IMR-90 (cell line): ENCODE results near the gene STK25. TPM values are rescaled to one million over a fixed set of nuclear protein-coding genes. Genes with fewer than 3 reads are reported as not detected.

Experiments
- ATAC-seq: fragments of 200-7000 bp; cut with Tn5 transposase; 2 replicates; pipeline ENCODE4 v1.9.1; 2020; ENCODE audit warnings: low read depth, mild to moderate bottlenecking, moderate library complexity
- BruUV-seq: library from RNA; stranded (reverse); fragments of 400-500 nt; replicated peaks from 2 replicates; lab custom pipeline; 2021; lab: Mats Ljungman, UMichigan
- CTCF ChIA-PET: fragments of 300-600 bp; formaldehyde crosslinking; extraction: SDS; loops from one replicate; lab custom pipeline; 2021; ENCODE audit warnings: antibody characterized with exemption; lab: Yijun Ruan, JAX
- POLR2A ChIA-PET: fragments of 300-600 bp; sonication (Branson Sonifier 250); formaldehyde crosslinking; loops from one replicate; lab custom pipeline; 2022; ENCODE audit warnings: antibody characterized with exemption; ENCODE audit not compliant: unreplicated experiment; lab: Charles Lee
- DNase-seq: peaks from one replicate; pipeline ENCODE4 v3.0.0; 2013
- H2AFZ ChIP-seq: replicated peaks from 2 replicates; pipeline ENCODE3; 2013; ENCODE audit warnings: low read length, mild to moderate bottlenecking; ENCODE audit not compliant: poor library complexity
- H2AK5ac ChIP-seq: 2 replicates; pipeline ENCODE4 v1.6.1; 2013; ENCODE audit warnings: low read depth, low read length, inconsistent platforms
- H2AK9ac ChIP-seq: replicated peaks from 2 replicates; pipeline ENCODE3; 2013; ENCODE audit warnings: mild to moderate bottlenecking, low read depth, low read length, moderate library complexity; ENCODE audit not compliant: poor library complexity
- H2BK120ac ChIP-seq: 2 replicates; pipeline ENCODE4 v1.6.1; 2013; ENCODE audit warnings: low read depth, low read length, inconsistent platforms
- H2BK15ac ChIP-seq: 3 replicates; pipeline ENCODE4 v1.6.1; 2013; ENCODE audit warnings: low read depth, low read length, inconsistent platforms
- H2BK20ac ChIP-seq: 2 replicates; pipeline ENCODE4 v1.6.1; 2013; ENCODE audit warnings: low read depth, mild to moderate bottlenecking, inconsistent platforms, low read length, moderate library complexity
- H2BK5ac ChIP-seq: 2 replicates; pipeline ENCODE4 v1.6.1; 2013; ENCODE audit warnings: mild to moderate bottlenecking, low read depth, low read length, inconsistent platforms; ENCODE audit not compliant: poor library complexity, severe bottlenecking
- H3K14ac ChIP-seq: replicated peaks from 2 replicates; pipeline ENCODE4 v1.6.1; 2013; ENCODE audit warnings: low read depth, low read length, inconsistent platforms
- H3K18ac ChIP-seq: 2 replicates; pipeline ENCODE4 v1.6.1; 2013; ENCODE audit warnings: low read depth, low read length, control low read depth
- H3K23ac ChIP-seq: 2 replicates; pipeline ENCODE4 v1.6.1; 2013; ENCODE audit warnings: low read depth, low read length, inconsistent platforms
- H3K27ac ChIP-seq: 2 replicates; pipeline ENCODE4 v1.5.1; 2013; ENCODE audit warnings: mild to moderate bottlenecking, control low read depth, low read length; ENCODE audit not compliant: insufficient read depth
- H3K27me3 ChIP-seq: 2 replicates; pipeline ENCODE4 v1.6.1; 2013; ENCODE audit warnings: low read length; ENCODE audit not compliant: control insufficient read depth, insufficient read depth
- H3K36me3 ChIP-seq: 2 replicates; pipeline ENCODE4 v1.6.1; 2013; ENCODE audit warnings: low read length, mixed read lengths; ENCODE audit not compliant: control insufficient read depth, insufficient read depth
- H3K4ac ChIP-seq: 2 replicates; pipeline ENCODE4 v1.6.1; 2013; ENCODE audit warnings: low read depth, low read length, inconsistent platforms
- H3K4me1 ChIP-seq: 2 replicates; pipeline ENCODE4 v1.6.1; 2013; ENCODE audit warnings: low read length, mixed read lengths; ENCODE audit not compliant: control insufficient read depth, insufficient read depth
- H3K4me2 ChIP-seq: 2 replicates; pipeline ENCODE4 v1.6.1; 2013; ENCODE audit warnings: low read depth, mild to moderate bottlenecking, control low read depth, low read length, moderate library complexity
- H3K4me3 ChIP-seq: 2 replicates; pipeline ENCODE4 v1.5.1; 2013; ENCODE audit warnings: low read depth, mild to moderate bottlenecking, control low read depth, low read length, moderate library complexity; ENCODE audit not compliant: insufficient read depth
- H3K56ac ChIP-seq: 2 replicates; pipeline ENCODE4 v1.6.1; 2013; ENCODE audit warnings: low read length, inconsistent platforms; ENCODE audit not compliant: insufficient read depth; ENCODE audit errors: extremely low read depth
- H3K79me1 ChIP-seq, 2 experiments: 2 replicates each; pipeline ENCODE4 v1.6.1; 2013; ENCODE audit warnings: low read length in 2 of 2, inconsistent platforms in 1 of 2, low read depth in 1 of 2
- H3K9ac ChIP-seq: 2 replicates; pipeline ENCODE4 v1.6.1; 2013; ENCODE audit warnings: low read depth, low read length, control low read depth
- H3K9me1 ChIP-seq: 2 replicates; pipeline ENCODE4 v1.6.1; 2013; ENCODE audit warnings: low read length, inconsistent platforms; ENCODE audit not compliant: insufficient read depth
- H3K9me3 ChIP-seq: 2 replicates; pipeline ENCODE4 v1.6.1; 2013; ENCODE audit warnings: low read length; ENCODE audit not compliant: control insufficient read depth, insufficient read depth
- H4K20me1 ChIP-seq: 2 replicates; pipeline ENCODE4 v1.6.1; 2013; ENCODE audit warnings: low read length, inconsistent platforms; ENCODE audit not compliant: insufficient read depth
- H4K5ac ChIP-seq: 2 replicates; pipeline ENCODE4 v1.6.1; 2013; ENCODE audit warnings: mild to moderate bottlenecking, low read depth, low read length, control low read depth
- H4K8ac ChIP-seq, 2 experiments: 2 replicates each; pipeline ENCODE4 v1.6.1; 2013; ENCODE audit warnings: low read depth in 2 of 2, low read length in 2 of 2, control low read depth in 1 of 2, inconsistent platforms in 1 of 2
- H4K91ac ChIP-seq: 2 replicates; pipeline ENCODE4 v1.6.1; 2013; ENCODE audit warnings: low read depth, low read length, inconsistent platforms; ENCODE audit not compliant: insufficient read depth
- BHLHE40 ChIP-seq: fragments of 150-350 bp; IDR thresholded peaks from 2 replicates; pipeline ENCODE4 v1.6.1; 2016; ENCODE audit warnings: mild to moderate bottlenecking, low read depth, low read length
- CEBPB ChIP-seq: IDR thresholded peaks from 2 replicates; pipeline ENCODE4 v1.6.1; 2012; ENCODE audit warnings: low read depth, low read length, improper control_type of control experiment
- MAFK ChIP-seq: IDR thresholded peaks from 2 replicates; pipeline ENCODE4 v1.6.1; 2012; ENCODE audit warnings: low read depth, low read length, improper control_type of control experiment
- MXI1 ChIP-seq: IDR thresholded peaks from 2 replicates; pipeline ENCODE4 v1.6.1; 2012; ENCODE audit warnings: low read depth, mild to moderate bottlenecking, low read length, moderate library complexity, borderline replicate concordance
- WGBS, 2 experiments: methylation state at CpG; one replicate each; pipeline versions ENCODE4 v1.1.5 to v1.1.7; 2013; ENCODE audit warnings: missing lambda C conversion rate in 2 of 2; ENCODE audit not compliant: insufficient read length in 1 of 2; ENCODE audit errors: extremely low coverage in 2 of 2; 5-methylcytosine and 5-hydroxymethylcytosine counted together
- dilution Hi-C: fragments of 300-500 bp; cut with HindIII; formaldehyde crosslinking; loops from one replicate; pipeline ENCODE4 v1.14.3; 2018; ENCODE audit warnings: low sequenced_read_pairs; ENCODE audit not compliant: unreplicated experiment
- in situ Hi-C: fragments of 300-500 bp; cut with MboI; formaldehyde crosslinking; loops from 3 replicates; pipeline ENCODE4 v1.14.3; 2019; ENCODE audit warnings: low sequenced_read_pairs, inconsistent platforms, mixed read lengths
- intact Hi-C: fragments of 100-400 bp; cut with micrococcal nuclease; formaldehyde crosslinking; loops from 2 replicates; pipeline ENCODE4 v1.10.0; 2022
- polyA plus RNA-seq, 3 experiments: library from polyadenylated mRNA; depleted of rRNA; stranded (reverse); fragments of >200 nt; gene quantifications; 2 replicates each; pipeline ENCODE4 v1.2.3, GENCODE V29; 2012; ENCODE audit warnings: low replicate concordance in 1 of 3
- total RNA-seq: library from RNA; depleted of rRNA; stranded (reverse); fragments of >200 nt; gene quantifications from 2 replicates; pipeline ENCODE4 v1.2.3, GENCODE V29; 2012

The STK25 gene
- total and polyA plus RNA-seq, 2 of the 4 experiments (the other 2 are of a cell fraction), result 258 to 392 TPM

DNA sequence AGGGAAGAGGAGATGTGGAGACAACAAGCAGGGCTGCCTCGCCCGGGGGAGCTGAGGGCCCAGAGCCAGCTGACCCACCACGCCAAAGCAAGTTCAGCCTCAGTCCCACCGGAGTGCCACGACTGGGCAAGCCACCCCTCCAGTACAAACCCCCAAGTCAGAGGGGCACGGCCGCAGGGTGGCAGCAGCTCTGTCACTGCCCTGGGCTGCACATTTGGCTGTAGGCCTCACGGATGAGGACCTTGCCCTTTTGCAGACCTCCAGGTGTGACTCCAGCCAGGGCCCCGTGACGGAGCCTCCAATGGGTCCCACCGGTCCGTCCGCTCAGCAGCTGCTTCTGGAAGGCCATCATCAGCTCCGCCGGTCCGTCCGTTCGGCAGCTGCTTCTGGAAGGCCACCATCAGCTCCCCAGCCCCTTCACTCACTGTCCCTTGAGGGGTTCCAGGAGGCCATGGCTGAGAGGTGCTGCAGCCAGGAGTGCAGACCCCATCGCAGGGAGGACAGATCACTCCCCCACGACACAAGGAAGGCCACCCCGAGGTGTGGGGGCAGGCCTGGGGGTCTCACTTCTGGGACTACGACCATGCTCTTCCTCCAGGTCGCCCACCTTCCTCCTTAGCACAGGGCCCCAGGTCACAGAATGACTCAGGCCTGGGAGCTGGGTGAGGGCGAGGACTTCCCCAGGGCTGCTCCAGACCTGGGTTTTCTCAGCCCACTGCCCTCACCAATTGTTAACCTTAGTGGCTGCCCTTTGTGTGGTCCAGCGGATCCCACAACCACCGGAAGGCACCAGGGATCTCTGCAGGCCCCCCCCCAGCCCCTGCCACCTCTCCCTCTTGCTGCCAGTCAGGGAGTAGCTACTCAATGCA, 24.6 kb upstream of the STK25 start:
- H3K4me2 ChIP-seq, result no peak overlapping the region
- no peak overlapping the region for H3K27ac ChIP-seq
- no peak overlapping the region for H2AK5ac ChIP-seq
- H2AFZ ChIP-seq, result no peak overlapping the region
- no peak overlapping the region for H3K14ac ChIP-seq
- no peak overlapping the region for H2BK15ac ChIP-seq
- dilution Hi-C loops (no loop called here), in situ Hi-C loops (no loop called here), intact Hi-C loops (no loop called here)
- H3K18ac ChIP-seq, result no peak overlapping the region
- no peak overlapping the region for H3K56ac ChIP-seq
- H3K4me3 ChIP-seq, result no peak overlapping the region
- H4K20me1 ChIP-seq, result no peaks in the 10 kb centered on the region
- no peak overlapping the region for H2BK5ac ChIP-seq
- TF ChIP-seq CEBPB, result no peak
- TF ChIP-seq BHLHE40, result no peak
- TF ChIP-seq MAFK, result no peak
- TF ChIP-seq MXI1, result no peak
- H2BK120ac ChIP-seq, result no peak overlapping the region
- peak overlapping the region; percentile 39 for H2AK9ac ChIP-seq
- no peak for ATAC-seq
- 78% methylated on average over 9 of the region's 26 CpGs; no CpG with 5 or more reads in 1 of the 2 experiments for WGBS, 2 experiments
- no peak overlapping the region for H3K9ac ChIP-seq
- H3K23ac ChIP-seq, result no peak overlapping the region
- no peak overlapping the region for H3K4ac ChIP-seq
- no peak for DNase-seq
- H3K9me1 ChIP-seq, result no peaks in the 10 kb centered on the region
- H4K8ac ChIP-seq, result no peak overlapping the region
- ChIA-PET CTCF (no interaction called here), POLR2A (no interaction called here)
- no peaks in the 10 kb centered on the region for H3K79me1 ChIP-seq
- peaks cover 22% of the 10 kb centered on the region for H3K27me3 ChIP-seq
- no peak overlapping the region for H4K91ac ChIP-seq
- H2BK20ac ChIP-seq, result no peak overlapping the region
- no TSS peak for BruUV-seq
- no peaks in the 10 kb centered on the region for H3K36me3 ChIP-seq
- H3K4me1 ChIP-seq, result no peaks in the 10 kb centered on the region
- H4K5ac ChIP-seq, result no peak overlapping the region
- no peaks in the 10 kb centered on the region for H3K9me3 ChIP-seq
